ENCODE results near the gene TBX1. TPM values are rescaled to one million over a fixed set of nuclear protein-coding genes. Genes with fewer than 3 reads are reported as not detected.

TBX1 gene
- total RNA-seq, 2 experiments from 2014 or later, result 0.23 TPM; not detected in 1

- no peak overlapping the region for H3K27ac ChIP-seq (ENCODE audit: low read depth, low read length, poor library complexity, severe bottlenecking)
- no peaks in the 10 kb centered on the region for H3K79me2 ChIP-seq (ENCODE audit: insufficient read depth, low read depth, low read length)
- no peaks in the 10 kb centered on the region for H3K4me1 ChIP-seq (ENCODE audit: insufficient read depth, low read length, poor library complexity, severe bottlenecking)
- no peak for DNase-seq (ENCODE audit: low spot score)
- no peaks in the 10 kb centered on the region for H3K9me3 ChIP-seq (ENCODE audit: low read length)
- intact Hi-C loops (cut with micrococcal nuclease; ENCODE audit: unreplicated experiment), result no loop called here
- H2AFZ ChIP-seq (ENCODE audit: low read length), result no peak overlapping the region
- no peaks in the 10 kb centered on the region for H3K9me2 ChIP-seq (ENCODE audit: insufficient read depth, low read length)
- no peak overlapping the region for H3K4me2 ChIP-seq (ENCODE audit: low read length)
- no peaks in the 10 kb centered on the region for H4K20me1 ChIP-seq (ENCODE audit: insufficient read depth, low read length)
- no TSS peak for BruUV-seq (replicated peaks)
- POLR2A ChIA-PET, result no interaction called here
- no peak overlapping the region for H3K4me3 ChIP-seq (ENCODE audit: low read depth, low read length, poor library complexity, severe bottlenecking)
- TF ChIP-seq CTCF (conservative IDR thresholded peaks at IDR 0.05; ENCODE audit: low read length) (no peak), EZH2phosphoT487 (IDR thresholded peaks at IDR 0.05; ENCODE audit: borderline replicate concordance, low read depth, low read length) (no peak)
- CTCF ChIA-PET (ENCODE audit: unreplicated experiment), result no interaction called here
- H3K36me3 ChIP-seq (ENCODE audit: insufficient read depth, low read length), result no peaks in the 10 kb centered on the region
Observed at GRCh38 chr22:19803736-19804267, 43.2 kb downstream of the TBX1 start.

GRCh38 chr22:19805821-19806212 lies 45.2 kb downstream of the TBX1 start:
- CTCF ChIA-PET (ENCODE audit: unreplicated experiment), result no interaction called here

More at GRCh38 chr22:19805821-19806212, 45.2 kb downstream of the TBX1 start:
- no TSS peak for BruUV-seq (replicated peaks)
- no peaks in the 10 kb centered on the region for H3K9me2 ChIP-seq (ENCODE audit: insufficient read depth, low read length)
- POLR2A ChIA-PET, result interaction anchor here (0.7 kb wide), 1 partner anchor 33 kb away, joined by 3 read pairs; no protein-coding TSS in a partner anchor
- H3K79me2 ChIP-seq (ENCODE audit: insufficient read depth, low read depth, low read length), result no peaks in the 10 kb centered on the region
- H4K20me1 ChIP-seq (ENCODE audit: insufficient read depth, low read length), result no peaks in the 10 kb centered on the region
- H3K27ac ChIP-seq (ENCODE audit: low read depth, low read length, poor library complexity, severe bottlenecking), result no peak overlapping the region
- intact Hi-C loops (cut with micrococcal nuclease; ENCODE audit: unreplicated experiment), result no loop called here
- DNase-seq (ENCODE audit: low spot score), result no peak
- no peaks in the 10 kb centered on the region for H3K36me3 ChIP-seq (ENCODE audit: insufficient read depth, low read length)
- no peaks in the 10 kb centered on the region for H3K9me3 ChIP-seq (ENCODE audit: low read length)
- H3K4me1 ChIP-seq (ENCODE audit: insufficient read depth, low read length, poor library complexity, severe bottlenecking), result no peaks in the 10 kb centered on the region
- H3K4me2 ChIP-seq (ENCODE audit: low read length), result no peak overlapping the region
- H3K4me3 ChIP-seq (ENCODE audit: low read depth, low read length, poor library complexity, severe bottlenecking), result no peak overlapping the region
- TF ChIP-seq CTCF (conservative IDR thresholded peaks at IDR 0.05; ENCODE audit: low read length), result no peak
- no peak for TF ChIP-seq EZH2phosphoT487 (IDR thresholded peaks at IDR 0.05; ENCODE audit: borderline replicate concordance, low read depth, low read length)
- H2AFZ ChIP-seq (ENCODE audit: low read length), result no peak overlapping the region
